T-helper 1 cell (primary cell): ENCODE measurements around the gene ABHD17C.

ENCODE experiments used
- DNase-seq, 5 donors: peaks; one replicate each; pipeline ENCODE4 v3.0.0-alpha.2; 2012 to 2020

The ABHD17C gene

DNA sequence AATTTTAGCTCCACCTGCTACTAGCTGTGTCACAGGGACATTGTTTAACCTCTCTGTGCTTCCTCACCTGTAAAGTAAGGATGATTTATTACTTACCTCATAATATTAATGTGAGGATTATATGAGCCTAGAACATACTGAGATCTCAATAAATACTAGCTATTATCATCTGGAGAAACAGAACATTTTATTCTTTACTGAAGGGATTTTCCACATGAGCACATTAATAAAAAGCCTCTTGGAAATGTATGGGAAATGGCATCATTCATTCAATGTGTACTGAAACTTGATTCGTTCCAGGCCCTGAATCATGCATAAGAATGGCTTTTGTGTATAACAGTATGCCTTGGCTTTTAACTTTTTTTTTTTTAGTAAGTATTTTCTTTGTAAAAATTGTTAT, 73.0 kb downstream of the ABHD17C start:
- DNase-seq: no peak

DNA sequence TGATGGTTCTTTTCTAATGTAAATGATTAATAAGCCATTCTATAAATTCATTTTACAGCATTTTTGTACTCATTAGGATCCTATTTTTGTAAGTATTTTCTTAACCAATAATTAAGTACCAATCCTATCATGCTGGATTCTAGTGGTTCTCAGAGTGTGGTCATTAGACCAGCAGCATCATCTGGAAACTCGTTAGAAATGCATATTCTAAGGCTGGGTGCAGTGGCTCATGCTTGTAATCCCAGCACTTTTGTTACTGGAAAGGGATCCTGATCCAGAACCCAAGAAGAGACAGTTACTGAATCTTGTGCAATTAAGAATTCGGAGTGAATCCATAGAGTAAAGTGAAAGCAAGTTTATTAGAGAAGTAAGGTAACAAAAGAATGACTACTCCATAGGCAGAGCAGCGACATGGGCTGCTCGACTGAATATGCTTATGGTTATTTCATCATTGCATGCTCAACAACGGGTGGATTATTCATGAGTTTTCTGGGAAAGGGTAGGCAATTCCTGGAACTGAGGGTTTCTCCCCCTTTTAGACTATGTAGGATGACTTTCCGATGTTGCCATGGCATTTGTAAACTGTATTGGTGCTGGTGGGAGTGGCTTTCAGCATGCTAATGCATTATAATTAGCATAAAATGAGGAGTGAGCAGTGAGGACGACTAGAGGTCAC, 74.2 kb downstream of the ABHD17C start:
- DNase-seq: no peak

DNA sequence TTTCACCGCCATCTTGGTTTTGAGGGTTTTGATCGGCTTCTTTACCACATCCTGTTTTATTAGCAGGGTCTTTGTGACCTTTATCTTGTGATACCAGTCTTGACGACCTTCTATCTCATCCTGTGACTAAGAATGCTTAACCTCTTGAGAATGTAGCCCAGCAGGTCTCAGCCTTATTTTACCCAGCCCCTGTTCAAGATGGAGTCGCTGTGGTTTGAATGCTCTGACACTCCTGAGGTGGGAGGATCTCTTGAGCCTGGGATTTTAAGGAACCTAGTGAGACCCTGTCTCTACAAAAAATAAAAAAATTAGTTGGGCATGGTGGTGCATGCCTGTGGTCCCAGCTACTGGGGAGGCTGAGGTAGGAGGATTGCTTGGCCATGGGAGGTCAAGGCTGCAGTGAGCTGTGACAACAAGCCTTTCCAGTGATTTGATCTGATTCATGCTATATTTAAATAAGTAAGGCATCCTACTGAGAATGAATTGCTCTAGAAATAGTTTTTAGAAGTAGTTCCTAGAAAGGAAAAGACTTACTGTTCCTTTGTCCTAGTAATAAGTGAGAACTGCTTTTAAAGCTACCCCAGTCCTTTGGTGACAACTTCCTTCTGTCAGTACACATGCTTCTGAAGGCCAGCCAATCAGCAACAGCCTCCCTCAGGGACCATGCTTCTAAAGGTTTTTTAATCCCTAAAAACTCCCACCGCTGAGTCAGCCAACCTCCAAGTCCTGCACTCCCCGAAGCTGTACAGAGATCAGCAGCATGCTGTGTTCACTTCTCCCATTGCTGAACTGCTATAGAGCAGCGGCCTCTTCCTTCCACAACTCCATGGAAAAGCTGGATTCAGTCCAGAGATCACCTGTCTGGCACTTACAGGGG, 75.0 kb downstream of the ABHD17C start:
- DNase-seq: no peak

DNA sequence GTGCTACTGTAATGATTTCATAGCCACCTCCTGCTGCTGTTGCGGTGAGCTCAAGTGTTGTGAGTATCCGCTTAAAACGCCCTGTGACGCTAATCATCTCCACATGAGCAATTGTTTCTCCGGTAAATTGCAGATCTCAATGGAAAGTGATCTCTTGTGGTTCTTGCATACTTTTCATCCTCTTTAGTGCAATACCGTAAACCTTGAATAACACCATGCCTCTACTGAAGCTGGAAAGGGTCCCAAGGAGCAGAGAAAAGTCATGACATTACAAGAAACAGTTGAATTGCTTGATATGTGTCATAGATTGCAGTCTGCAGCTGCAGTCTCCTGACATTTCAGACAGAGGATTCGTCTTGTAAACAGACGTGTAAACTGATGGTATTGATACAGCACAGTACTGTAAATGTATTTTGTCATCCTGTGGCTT, 78.0 kb downstream of the ABHD17C start:
- DNase-seq: no peak

DNA sequence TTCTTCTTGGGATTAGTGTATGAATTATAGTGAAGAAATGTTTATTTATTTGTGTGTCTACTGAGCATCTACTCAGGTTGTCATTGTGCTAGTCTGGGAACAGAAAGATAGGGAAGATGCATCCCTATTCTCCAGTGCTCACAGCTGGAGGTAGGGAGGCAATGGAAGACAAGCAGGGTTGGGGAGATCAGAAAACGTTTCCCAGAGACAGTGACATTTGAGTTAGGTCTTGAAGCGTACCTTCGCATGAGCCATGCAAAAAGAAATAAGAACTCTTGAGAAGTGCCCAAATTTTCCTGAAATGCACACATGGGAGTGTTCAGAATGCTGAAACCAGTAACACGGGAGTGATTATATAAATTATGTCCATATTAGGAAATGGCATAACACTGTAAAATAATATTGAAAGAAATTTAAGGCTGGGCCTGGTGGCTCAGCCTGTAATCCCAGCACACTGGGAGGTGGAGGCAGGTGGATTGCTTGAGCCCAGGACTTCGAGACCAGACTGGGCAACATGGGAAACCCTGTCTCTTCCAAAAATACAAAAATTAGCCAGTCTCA, 78.8 kb downstream of the ABHD17C start:
- no peak for DNase-seq

DNA sequence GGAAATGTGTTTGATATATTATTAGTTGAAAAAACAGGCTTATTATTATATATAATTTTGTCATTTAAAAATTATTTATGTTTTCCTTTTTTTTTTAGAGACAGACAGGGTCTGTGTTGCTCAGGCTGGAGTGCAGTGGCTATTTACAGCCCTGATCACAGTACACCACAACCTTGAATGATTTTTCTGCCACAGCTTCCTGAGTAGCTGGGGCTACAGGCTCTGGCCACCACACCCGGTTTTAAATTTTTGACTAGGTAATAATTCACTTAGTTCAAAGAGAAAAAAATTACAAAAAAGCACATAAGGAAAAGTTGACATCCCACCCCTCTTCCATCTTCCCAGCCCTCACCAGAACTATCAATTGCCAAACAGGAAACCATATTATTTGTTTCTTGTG, 79.4 kb downstream of the ABHD17C start:
- DNase-seq: no peak

DNA sequence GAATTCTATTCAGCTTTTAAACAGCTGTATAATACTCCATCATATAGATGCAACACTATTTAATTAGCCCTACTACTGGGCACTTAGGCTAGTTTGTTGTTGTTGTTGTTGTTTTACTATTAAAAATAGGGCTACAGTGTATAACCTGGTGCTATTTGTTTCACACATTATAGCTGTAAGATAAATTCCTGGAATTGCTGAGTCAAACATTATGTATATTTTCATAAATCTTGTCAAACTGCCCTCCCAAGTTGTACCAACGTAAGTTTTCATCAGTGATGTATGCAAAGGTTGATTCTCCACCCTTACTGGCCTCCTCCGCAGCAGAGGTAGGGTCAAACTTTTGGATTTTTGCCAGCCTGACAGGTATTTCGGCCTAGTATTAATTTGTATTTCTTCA, 80.2 kb downstream of the ABHD17C start:
- no peak for DNase-seq

DNA sequence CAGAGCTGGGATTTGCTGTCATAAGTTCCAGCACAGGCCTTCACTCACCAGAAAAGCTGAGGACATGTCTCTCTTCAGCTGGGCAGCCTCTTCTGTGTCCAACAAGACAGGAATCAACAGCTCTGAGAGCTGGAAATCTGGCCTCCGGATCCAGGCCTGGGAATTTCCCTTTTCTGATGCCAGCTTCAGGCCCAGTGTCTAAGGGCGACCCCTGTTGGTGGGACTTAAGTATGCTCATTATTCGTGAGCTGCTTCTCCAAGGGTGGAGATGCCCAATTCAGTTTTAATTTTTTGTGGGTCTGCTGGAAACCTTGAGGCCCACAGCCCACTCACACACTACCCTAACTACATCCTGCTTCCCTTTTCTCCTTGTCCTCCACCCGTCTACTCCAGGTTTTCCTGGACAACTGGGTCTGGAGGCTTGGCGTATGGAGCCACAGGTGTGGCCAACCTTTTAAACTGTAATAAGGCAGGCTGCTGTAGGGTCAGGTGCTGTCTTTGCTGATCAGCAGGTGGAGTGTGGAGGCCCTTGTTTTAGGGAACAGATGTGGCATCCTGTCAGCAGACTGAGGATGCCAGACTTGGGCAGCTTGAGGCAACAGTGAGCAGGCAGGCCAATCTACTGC, 81.4 kb downstream of the ABHD17C start:
- DNase-seq: peak; percentile 16 to 55 (median 39)

DNA sequence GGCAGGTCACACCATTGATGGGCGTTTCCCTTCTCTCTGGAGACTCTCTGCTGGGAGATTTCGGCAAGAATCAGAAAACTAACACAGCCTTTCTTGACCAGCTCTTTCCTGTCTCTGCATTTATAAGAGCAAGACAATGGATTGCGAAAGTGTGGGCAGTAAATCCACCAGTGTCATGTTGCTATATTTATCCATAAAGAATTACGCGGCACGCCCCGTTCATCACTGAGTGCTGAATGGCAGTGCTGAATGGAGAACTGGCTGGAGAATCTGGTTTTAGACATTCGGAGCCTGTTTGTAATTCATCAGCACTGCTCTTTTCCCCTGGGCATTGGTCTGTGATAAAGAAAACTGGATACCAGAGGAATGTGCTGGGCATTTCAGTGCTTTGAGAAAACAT, 82.0 kb downstream of the ABHD17C start:
- DNase-seq: no peak

DNA sequence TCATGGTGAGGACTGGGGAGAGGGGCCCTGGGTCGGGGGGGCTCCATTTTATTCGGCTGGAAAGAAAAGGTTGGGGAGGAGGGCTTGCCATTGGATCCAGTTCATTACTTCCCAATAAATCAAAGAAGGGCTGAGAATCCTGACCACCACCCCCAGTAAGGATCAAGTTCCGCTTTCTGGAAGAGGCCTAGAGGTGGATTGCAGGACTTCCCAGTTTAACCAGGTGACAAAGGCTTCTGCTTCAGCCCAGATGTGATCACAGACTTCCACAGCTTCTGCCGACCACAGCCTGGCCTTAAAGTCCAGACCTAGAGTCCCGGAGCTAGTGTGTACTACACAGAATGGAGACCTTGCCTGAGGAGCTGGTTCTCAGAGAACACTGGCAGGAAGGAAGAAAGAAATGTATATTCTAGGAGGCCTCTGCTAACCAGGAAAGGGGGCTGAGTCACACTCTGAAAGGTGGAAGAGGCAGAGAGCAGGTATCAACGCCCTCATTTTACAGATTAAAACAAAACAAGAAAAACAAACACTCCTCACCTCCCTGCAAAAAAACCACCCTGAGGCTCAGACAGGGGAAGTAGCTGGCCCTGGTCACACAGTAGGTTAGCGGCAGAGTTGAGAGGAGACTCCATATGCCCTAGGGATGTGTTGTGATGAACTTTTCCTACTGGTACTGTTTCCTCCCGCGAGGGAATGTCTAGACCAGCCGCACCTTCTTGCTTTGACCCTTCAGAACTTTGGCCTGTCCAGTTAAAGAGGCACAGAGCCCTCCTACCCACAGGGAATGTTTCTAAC, 82.9 kb downstream of the ABHD17C start:
- no peak for DNase-seq

DNA sequence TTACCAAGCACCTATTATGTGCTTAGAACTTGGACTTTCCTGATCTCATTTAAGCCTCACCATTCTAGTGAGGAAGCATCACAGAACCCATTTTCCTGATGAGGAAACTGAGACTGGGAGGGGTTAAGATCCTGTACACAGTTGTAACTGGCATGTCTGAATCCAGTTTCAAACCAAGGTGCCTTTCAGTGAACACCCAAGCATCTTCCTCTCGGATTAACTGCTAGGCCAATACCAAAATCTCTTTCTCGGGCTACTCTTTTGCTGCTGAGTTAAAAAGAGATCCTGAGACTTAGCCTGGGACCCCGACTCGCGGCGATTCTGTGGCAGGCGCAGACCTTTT, 83.5 kb downstream of the ABHD17C start:
- no peak for DNase-seq

DNA sequence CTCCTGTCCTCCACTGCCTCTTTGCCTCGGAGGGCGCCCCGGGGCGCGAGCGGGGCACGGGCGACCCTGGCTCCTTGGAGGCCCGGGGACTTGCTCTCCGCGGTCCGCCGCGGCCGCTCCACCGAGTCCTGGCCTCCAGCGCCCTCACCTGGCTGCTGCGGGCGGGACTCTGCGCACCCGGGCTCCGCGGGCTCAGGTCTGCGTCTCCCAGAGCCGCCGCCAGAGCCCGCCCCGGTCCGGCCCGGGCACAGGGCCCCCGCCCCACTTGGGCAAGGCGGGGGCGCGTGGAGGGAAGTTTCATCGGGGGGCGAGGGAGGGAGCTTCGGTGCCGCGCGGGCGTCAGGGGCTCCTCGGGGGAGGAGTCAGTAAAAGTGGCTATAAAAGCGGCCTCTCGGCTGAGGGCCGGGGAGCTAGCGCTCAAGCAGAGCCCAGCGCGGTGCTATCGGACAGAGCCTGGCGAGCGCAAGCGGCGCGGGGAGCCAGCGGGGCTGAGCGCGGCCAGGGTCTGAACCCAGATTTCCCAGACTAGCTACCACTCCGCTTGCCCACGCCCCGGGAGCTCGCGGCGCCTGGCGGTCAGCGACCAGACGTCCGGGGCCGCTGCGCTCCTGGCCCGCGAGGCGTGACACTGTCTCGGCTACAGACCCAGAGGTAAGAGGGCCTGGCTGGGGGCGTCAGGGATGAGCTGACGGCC, 84.0 kb downstream of the ABHD17C start, which contains the start of gene CEMIP:
Gene CEMIP (plus strand): TSS at position 407 of the 694 bp plus-strand sequence. CDS start 94,510 bp downstream, outside the sequence.
- DNase-seq: peak in 3 of 5 donors; percentile 2 to 49 (median 4)

DNA sequence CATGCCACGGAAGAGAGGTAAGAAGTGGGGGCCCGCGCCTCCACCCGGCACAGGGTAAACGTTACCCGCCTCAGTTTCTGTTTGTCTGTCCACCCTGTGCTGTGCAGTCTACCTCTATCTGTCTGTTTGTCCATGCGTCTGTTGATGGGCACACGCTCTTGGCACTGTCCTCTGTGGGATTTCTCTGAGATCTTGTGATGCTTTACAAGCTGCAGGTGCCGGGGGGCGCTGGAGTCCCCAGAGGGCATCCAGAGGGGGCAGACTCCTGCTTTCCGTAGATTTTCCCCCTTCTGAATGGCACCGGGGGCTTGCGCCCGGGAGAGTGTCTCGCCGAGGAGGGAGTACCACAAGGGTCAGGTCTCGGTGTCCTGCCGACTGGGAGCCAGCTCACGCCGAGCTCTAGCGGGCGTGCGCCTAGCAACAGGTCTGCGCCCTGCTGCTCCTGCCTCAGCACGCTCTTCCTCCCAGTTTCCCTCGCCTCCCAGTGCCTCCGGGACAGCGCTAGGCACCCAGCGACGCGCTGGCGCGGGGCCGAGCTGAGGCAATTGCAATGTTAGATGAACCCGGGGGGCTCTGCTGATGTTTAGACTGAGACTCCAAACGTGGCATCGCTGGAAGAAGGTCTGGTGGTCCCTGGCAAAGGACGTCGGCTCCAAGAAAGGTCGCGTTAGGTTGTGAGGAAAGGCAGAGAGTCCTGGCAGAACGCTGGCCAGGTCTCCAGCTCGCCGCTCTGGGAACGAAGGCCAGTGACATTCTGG, 84.7 kb downstream of the ABHD17C start:
- no peak for DNase-seq

DNA sequence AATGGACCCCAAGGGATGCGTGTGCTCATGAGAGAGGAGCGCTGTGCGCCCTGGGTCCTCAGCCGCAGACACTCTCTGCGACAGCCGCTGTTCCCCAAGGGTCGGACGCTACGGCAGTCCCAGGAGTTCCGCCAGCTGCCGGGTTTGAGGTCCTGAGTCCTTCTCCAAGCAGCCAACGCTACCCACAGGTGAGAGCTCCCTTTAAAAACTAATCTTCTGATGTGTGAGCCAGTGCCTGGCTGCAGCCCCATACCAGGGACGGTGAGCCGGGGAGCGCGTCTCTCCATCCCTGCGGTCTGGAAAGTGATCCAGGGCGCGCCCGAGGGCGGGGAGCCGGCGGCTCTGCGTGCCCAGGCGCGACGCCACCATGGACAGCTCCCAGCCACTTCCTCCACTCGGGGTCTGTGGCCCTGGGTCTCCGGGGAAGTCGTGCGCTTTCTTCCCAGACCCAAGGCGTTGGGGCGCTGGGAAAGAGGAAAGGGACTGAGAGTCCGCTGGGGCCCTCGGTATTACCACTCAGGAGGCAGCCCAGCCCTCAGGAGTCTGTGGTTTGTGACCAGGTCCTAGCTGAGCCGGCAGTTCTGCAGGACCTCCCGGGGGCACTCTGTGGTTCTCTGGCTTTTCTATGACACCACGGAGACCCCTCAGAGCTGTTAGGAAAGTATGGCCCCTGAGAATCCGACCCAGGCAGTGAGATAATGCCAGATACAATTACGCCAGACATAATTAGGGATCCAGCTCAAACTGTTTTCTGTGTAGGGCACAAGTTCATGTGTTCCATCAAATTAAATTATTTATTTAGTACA, 85.5 kb downstream of the ABHD17C start:
- DNase-seq: no peak

DNA sequence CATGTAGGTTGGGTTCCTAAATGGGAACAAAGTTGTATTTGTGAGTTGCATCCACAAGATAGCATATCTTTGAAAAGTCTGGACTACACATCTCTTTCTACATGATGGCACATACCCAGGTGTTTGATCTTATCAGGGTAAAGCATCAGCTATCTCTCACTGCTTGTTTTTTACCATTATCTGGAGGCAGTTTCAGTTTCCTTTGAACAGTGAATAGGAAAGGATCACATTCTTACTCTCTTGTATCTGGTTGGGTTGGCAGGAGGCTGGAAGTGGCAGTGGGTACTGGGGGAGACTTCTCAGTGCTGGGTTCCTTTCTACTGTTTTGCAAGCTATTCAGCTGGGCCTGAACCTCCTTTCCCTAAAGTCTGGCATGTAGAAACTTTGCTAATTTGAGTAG, 88.2 kb downstream of the ABHD17C start:
- DNase-seq: no peak

DNA sequence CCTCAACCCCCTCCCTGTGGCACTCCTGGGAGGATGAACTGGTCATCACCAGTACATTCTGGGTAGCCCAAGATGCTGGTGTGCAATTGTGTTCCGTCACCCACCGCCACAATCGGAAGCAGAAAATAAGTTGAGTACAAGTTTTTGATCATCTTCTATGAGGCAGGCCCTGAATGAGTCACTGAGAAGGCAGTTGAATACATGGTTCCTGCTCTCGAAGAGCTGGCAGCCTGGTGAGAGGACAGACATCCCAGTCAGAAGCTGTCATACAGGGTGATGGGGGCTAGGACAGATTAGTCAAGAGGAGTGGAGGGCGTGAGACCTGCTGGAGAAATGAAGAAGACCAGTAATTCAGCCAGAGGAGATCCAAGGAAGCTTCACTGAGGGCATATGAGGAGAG, 90.2 kb downstream of the ABHD17C start:
- no peak for DNase-seq

DNA sequence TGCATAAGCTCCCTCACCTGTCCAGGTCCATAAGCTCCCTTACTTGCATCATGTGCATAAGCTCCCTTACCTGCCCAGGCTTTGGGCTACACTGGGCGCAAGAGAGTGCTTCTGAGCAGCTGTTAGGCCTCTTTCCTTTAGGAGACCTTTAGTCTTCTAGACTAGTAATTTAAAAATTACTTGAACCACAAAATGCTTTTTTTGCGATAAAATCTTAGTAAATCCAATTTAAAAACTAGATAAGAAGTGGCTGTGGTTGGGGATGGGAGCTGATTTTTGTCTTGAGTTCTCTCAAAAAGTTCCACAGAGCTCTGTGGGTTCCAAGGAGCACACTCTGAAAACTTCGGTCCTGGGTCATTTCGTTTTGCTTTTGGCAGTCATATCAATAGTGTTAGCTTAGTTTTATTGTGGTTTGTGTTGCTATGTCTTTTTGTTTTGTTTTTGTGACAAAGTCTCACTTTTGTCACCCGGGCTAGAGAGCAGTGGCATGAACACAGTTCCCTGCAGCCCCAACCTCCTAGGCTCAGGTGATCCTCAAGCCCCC, 90.8 kb downstream of the ABHD17C start:
- DNase-seq: no peak

DNA sequence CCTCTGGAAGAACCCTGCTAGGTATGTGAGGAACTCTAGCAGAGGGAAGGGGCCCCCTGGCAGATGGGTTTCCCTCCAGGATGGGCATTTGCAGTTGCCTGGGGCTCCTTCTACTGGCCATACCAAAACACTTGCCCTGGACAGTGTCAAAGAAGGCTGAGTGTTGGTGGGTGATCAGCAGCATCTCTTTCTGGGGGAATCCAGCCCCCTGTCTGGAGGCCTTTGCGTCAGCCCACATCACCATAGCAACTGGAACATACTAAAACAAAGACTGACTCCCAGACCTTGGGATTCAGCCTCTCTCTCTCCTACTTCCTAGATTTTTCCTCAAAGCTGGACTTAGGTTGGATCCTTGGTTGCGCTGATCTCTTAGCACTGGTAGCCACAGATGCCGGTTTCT, 92.2 kb downstream of the ABHD17C start:
- no peak for DNase-seq

DNA sequence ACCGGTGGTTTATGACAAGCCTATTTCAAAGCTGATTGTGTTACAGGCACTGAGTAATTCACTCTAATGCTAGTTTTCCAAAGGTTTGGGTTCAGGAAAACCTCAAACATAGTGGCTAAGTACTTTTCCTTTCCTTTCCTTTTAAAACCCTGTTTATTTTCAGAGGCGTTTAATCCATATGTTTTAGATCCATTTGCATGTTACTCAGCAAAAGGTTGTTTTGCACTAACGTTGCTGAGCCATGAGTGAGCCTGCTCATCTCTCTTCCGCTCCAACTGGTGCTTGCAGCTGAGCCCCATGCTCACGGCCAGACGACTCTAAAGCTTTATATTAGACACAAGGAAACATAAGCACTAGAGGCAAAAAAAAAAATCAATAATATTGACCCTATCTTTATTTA, 93.4 kb downstream of the ABHD17C start:
- DNase-seq: no peak

DNA sequence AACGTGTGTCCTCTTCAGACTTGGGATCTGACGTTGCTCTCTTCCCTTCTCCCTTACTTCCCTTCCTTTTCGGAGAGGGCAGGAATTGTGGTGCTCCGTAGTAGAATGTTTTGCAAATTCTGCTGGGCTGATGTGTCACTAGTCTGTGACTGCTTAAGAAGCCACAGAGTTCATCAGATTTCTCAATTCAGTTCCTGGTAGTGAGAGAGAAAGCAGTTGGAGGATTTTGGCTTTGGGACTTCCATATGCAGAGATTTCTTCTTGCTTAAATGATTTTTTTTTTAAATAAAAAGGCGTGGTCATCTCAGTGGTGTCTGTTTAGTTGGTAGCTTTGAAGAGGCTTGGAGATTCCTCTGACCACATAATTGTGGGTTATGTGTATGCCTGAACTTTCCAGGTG, 94.2 kb downstream of the ABHD17C start:
- DNase-seq: no peak
